Measurements from ENCODE around the gene OR2C1.

OR2C1 gene

GRCh38 chr16:3400446-3400778 lies 44.7 kb downstream of the OR2C1 start:
- DNase-seq (ENCODE audit: low read depth): no peak

GRCh38 chr16:3400779-3401688 lies 45.3 kb downstream of the OR2C1 start, which contains the start of the genes ZNF174 and ZSCAN32:
Gene ZNF174 (plus strand): TSS chr16:3401215. CDS start chr16:3402005, 790 bp downstream.
Gene ZSCAN32 (minus strand): TSS chr16:3401004. CDS start chr16:3397557, 3,447 bp downstream.
- DNase-seq (ENCODE audit: low read depth): peak; percentile 98

GRCh38 chr16:3401719-3402397 lies 46.2 kb downstream of the OR2C1 start:
- DNase-seq (ENCODE audit: low read depth): peak; percentile 6
